NCI-H2171 treated with DMSO at 0.1 percent for 48 hours (cell line): ENCODE data around the gene CCDC93.
"Not testable (repeated sequence)": the region's sequence is repeated elsewhere in the genome, so short reads cannot be mapped to it uniquely, and the experiment has no call there.

ENCODE experiments used
- DNase-seq: peaks from one replicate; lab custom pipeline; 2025; lab: John Stamatoyannopoulos, UW

CCDC93 gene

GRCh38 chr2:118045286-118045685 lies 31.4 kb upstream of the CCDC93 start:
- no peak for DNase-seq

GRCh38 chr2:118044854-118045253 lies 31.0 kb upstream of the CCDC93 start:
- DNase-seq = no peak

- DNase-seq = no peak
Observed at GRCh38 chr2:118044103-118044716, 30.3 kb upstream of the CCDC93 start.

GRCh38 chr2:118040891-118041290 lies 27.0 kb upstream of the CCDC93 start:
- DNase-seq = no peak

- DNase-seq = peak; percentile 57
Observed at GRCh38 chr2:118032169-118033013, 18.5 kb upstream of the CCDC93 start.

- DNase-seq = no peak
Observed at GRCh38 chr2:118031566-118031965, 17.7 kb upstream of the CCDC93 start.

GRCh38 chr2:118029025-118029424 lies 15.2 kb upstream of the CCDC93 start:
- no peak for DNase-seq

- DNase-seq = no peak
Observed at GRCh38 chr2:118021356-118021755, 7.5 kb upstream of the CCDC93 start.

GRCh38 chr2:118019821-118020220 lies 6.0 kb upstream of the CCDC93 start:
- DNase-seq = no peak

- DNase-seq = no peak
Observed at GRCh38 chr2:118016911-118017310, 3.0 kb upstream of the CCDC93 start.

- DNase-seq = not testable (repeated sequence)
Observed at GRCh38 chr2:118015761-118016160, 1.9 kb upstream of the CCDC93 start.

- DNase-seq = no peak
Observed at GRCh38 chr2:118014492-118014824, 588 bp upstream of the CCDC93 start.

GRCh38 chr2:118013221-118013723 lies 598 bp downstream of the CCDC93 start:
- DNase-seq = no peak

GRCh38 chr2:118012778-118013177 lies 1.1 kb downstream of the CCDC93 start:
- no peak for DNase-seq

GRCh38 chr2:118010473-118010872 lies 3.4 kb downstream of the CCDC93 start:
- no peak for DNase-seq

GRCh38 chr2:118006861-118007260 lies 7.0 kb downstream of the CCDC93 start:
- no peak for DNase-seq

- DNase-seq = no peak
Observed at GRCh38 chr2:118006326-118006725, 7.5 kb downstream of the CCDC93 start.

- DNase-seq = peak; percentile 79
Observed at GRCh38 chr2:118003396-118003824, 10.5 kb downstream of the CCDC93 start.

GRCh38 chr2:118000041-118000440 lies 13.8 kb downstream of the CCDC93 start:
- DNase-seq = no peak

- no peak for DNase-seq
Observed at GRCh38 chr2:117997872-117998454, 15.9 kb downstream of the CCDC93 start.

- DNase-seq = no peak
Observed at GRCh38 chr2:117996525-117996924, 17.3 kb downstream of the CCDC93 start.

GRCh38 chr2:117994729-117995128 lies 19.1 kb downstream of the CCDC93 start:
- DNase-seq = no peak

GRCh38 chr2:117989854-117990438 lies 23.9 kb downstream of the CCDC93 start:
- no peak for DNase-seq
